Embryonic facial prominence (tissue), 1 donor: Measurements from ENCODE around the gene PNPLA5.
"Not testable (repeated sequence)": the region's sequence is repeated elsewhere in the genome, so short reads cannot be mapped to it uniquely, and the experiment has no call there.

ENCODE experiments used
- DNase-seq: peaks from one replicate; pipeline ENCODE4 v3.0.0-alpha.2; 2016; ENCODE audit errors: extremely low spot score

The PNPLA5 gene, protein sequence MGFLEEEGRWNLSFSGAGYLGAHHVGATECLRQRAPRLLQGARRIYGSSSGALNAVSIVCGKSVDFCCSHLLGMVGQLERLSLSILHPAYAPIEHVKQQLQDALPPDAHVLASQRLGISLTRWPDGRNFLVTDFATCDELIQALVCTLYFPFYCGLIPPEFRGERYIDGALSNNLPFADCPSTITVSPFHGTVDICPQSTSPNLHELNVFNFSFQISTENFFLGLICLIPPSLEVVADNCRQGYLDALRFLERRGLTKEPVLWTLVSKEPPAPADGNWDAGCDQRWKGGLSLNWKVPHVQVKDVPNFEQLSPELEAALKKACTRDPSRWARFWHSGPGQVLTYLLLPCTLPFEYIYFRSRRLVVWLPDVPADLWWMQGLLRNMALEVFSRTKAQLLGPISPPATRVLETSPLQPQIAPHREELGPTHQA

DNA sequence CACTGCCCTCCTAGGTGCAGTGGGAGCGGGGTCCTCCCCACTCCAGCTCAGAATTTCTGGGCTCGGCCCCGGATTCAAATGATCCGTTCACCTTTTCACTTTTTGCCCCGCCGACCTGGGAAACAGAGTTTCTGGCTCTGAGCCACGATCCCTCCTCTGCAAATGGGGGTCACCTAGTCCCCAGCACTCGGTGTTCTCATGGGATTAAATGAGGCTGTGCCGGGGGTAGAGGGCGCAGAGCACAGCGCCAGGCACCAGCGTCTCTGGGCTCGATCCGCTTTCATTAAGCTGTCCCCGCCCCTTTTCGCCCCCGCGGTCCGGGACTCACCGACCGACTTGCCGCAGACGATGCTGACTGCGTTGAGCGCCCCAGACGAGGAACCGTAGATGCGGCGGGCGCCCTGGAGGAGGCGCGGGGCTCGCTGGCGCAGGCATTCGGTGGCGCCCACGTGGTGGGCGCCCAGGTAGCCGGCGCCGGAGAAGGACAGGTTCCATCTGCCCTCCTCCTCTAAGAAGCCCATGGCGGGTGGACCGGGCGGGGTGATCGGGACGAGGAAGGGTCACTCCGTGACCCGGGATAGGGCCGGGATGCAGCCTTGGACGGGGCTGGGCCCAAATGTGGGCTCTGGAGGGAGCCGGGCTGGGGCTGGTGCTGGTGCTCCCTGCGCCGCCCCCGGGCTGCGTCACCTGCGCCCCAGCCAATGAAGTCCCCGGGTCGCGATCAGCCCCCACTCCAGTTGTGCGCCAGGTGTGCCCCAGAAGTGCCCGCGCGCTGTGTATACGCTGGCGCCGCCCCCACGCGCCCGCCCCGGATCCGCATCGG is at the start of gene PNPLA5:
Gene PNPLA5 (minus strand): TSS at position 654 of the 823 bp plus-strand sequence. CDS start 133 bp downstream, at position 521.
- no peak for DNase-seq

DNA sequence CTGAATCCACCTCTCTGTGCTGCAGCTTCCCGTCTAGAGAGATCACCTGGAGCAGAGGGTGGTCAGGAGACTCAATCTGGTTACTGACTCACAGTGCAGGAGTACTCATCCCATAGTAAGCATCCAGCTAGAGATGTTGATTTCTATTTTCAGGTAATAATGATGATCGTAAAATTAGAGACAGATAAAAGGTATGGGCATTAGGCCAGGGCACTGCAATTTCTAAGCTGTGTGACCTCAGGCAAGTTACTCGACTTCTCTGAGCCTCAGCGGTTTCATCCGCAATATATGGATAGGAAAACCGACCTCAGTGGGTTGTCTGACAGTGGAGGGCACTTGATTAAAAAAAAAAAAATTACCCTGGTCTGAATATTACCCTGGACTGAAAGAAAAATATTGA is 49.6 kb upstream of the PNPLA5 start:
- DNase-seq = no peak

DNA sequence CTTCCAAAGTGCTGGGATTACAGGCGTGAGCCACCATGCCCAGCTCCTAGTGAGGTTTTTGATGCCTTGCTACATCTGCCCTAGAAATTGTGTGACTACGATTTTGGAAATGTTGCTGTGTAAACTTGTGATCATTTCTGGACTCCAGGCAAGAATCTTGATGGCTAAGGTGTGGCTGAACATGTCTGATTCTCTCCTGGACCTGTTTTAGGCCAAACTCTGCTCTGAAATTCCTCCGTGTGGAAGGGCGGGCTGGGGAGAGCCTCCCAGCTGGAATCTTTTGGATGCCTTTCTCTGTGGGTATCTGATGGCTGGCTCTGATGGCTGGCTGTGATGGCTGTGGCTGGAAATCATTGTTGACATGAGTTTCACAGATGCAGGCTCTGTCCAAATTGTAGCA is 40.0 kb upstream of the PNPLA5 start:
- no peak for DNase-seq

DNA sequence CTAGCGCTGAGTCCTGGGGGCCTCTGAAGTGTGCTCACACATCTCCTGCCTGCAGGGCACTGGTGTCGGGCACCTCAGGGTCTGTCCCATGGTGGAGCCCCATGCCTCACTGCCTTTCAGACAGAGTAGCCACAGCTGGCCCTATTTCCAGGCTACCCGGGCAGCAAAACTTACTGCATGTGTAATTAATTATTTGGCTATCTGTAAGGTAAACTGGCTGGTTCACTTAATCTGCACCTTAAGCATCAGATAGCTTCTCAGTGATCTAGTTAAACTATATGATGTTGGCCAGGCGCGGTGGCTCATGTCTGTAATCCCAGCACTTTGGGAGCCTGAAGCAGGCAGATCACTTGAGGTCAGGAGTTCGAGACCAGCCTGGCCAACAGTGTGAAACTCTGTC is 37.1 kb upstream of the PNPLA5 start:
- no peak for DNase-seq

DNA sequence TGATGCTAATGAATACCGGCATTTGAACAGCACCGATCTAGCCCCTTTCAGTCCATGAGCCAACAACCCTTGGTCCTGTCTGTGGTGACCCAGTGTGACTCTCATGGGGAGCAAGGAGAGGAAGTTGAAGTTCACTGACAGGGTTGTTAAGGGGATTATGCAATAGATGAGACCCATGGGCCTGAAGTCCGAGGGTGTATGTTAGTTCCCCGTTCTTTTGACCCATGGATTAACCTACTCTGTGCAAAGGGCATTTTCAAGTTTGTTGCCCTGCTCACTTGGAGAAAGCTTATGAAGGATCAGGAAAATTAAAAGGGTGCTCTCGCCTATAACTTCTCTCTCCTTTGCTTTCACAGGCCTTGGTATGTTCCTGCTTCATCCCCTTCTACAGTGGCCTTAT is 36.7 kb upstream of the PNPLA5 start:
- DNase-seq = no peak

DNA sequence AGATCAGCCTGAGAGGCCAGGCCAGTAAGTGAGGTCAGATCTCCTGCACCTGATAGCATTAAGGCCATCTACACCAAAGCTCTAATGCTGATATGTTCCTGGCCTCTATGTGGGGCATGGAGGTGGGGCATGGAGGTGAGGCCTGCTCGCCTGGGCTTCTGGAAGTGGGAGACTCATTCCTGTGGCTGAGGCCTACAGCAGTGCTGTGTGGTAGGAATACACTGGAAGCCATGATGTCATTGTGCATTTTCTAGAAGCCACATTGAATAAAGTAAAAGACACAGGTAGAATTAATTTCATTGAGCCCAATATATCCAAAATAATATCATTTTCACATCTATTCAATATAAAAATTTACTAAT is 34.5 kb upstream of the PNPLA5 start:
- no peak for DNase-seq

DNA sequence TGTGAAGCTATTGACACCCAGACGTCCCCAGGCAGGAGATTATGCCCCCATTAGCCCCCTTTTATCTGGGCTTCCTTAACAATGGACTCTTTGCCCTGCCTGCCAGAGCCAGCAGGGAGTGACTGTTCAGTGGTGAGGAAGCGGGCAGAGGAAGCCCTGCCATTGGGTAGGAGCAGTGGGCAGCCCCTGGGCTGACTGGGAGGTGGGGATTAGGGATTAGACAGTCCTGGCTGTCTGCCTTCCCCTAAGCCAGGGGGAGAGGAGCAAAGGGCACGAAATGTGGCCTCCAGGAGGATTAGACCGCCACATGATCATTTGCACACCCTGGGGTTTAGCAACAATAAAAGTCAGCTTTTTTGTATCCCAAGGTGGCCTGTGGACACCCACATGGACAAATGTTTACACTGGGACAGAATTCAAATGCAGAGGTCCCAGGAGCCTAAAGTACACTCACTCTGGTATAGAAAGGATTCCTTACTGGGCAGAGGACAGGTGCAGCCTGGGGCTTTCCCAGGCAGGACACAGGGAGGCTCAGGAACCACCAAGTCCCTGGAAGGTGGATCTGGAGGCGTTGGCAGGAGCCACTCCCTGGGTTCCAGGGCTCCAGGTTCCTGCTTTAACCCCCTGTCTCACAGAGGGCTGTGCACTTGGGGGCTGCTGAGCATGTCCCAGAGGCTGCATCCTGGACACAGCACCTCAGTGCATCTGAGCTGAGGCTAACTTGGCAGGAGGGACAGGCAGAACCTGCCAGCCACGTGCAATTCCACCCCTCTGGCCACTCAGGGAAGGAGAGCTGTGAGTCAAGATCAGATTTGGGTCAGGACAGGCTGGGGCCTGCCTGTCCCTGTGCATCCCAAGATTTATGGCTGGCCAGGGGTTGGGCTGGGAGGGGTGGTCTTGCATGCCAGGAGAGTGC is 33.9 kb upstream of the PNPLA5 start:
- DNase-seq = no peak

DNA sequence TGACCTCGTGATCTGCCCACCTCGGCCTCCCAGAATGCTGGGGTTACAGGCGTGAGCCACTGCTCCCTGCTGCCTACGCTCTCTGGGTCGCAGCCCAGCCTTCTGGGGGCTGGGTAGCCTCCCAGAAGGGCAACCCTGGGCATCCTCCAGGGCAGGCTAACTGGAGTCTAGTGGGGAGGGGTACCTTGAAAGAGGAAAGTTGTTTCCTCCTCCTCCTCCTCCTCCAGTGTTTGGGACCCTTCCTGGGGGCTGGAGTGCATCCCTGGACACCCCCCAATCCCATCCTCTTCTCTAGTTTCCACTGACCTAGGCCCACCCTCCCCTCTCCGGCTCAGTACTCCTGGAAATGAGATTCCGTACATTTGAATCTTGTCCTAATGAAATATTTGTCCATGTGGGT is 33.1 kb upstream of the PNPLA5 start:
- DNase-seq = no peak

DNA sequence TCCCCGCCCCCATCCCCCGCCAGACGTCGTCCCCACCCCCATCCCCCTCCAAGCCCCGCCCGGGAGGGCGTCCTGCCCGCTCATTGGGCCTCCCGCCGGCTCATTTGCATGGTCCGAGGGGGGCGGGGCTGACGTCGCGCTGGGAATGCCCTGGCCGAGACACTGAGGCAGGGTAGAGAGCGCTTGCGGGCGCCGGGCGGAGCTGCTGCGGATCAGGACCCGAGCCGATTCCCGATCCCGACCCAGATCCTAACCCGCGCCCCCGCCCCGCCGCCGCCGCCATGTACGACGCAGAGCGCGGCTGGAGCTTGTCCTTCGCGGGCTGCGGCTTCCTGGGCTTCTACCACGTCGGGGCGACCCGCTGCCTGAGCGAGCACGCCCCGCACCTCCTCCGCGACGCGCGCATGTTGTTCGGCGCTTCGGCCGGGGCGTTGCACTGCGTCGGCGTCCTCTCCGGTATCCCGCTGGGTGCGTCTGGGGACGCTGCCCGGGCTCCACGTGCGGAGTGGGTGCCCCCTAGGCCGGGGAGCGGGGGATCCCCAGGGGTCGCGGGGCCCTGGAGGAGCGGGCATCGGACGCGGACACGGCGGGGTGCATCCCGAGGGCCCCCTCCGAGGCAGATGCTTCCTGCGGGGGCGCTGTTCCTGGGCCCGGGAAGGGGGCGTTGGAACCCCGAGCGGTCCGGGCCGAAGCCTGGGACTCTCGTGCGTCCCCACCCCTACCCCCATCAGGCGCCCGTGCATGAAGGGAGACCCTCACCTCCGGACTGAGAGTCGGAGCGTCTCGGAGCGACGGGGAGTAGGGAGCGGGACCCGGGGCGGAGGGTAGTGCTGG is 32.0 kb upstream of the PNPLA5 start, which contains the start of gene PNPLA3:
Gene PNPLA3 (plus strand): TSS at position 175 of the 834 bp plus-strand sequence. CDS start 107 bp downstream, at position 282.
- peak; percentile 56 for DNase-seq

DNA sequence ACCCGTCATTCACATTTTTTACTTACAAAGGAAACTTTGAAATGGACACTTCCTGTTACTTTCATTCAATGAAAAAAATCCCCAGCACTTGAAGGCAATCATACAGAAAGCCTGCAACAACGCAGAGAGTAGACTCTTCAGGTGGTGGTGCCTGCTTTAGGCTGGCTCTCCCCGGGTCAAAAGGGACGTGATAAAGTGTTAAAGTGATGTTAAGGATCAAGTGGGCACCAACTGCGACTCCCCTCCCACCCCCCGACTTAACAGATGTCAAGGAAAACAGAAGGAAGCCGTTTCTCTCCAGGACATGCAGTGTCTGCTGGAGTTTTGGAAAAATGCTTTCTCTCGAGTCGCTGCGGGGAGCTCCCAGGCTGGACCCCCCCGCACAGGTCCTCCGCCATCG is 31.4 kb upstream of the PNPLA5 start:
- DNase-seq = no peak

DNA sequence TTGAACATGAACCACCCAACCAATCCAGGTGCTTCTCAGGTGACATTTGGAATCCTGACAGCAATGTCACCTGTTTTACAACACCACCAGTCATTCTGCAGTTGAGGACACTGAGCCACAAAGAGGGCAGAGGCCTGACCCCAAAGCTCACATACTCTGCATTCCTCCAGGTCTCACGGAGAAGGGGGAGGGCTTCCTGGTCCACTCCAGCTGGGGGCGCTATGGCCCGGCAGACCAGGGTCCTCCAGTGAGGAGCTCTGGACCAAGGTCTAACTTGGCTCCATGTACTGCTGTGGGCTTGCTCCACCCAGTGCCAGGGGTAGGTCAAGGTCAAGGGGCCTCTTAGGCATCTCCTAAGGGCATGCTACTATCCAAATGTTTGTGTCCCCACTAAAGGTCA is 30.3 kb upstream of the PNPLA5 start:
- no peak for DNase-seq

DNA sequence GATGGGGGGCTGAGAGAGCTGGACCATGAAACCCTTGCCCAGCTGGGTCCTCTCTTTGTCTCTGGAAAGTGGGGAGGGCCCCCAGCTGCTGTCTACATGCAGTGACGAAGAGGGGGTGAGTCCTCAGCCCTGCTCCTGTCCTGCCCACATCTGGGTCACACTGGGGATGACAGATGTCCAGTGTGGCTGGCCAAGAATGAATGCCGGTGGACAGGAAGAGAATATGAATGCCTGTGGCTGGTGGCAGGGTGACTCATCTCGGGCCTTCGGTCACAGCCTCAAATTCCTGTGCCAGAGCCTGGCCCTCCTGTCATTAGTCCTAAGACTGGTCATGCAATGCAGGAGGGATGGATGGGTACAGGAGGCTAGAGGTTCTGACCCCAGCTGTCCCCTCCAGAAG is 29.6 kb upstream of the PNPLA5 start:
- no peak for DNase-seq

DNA sequence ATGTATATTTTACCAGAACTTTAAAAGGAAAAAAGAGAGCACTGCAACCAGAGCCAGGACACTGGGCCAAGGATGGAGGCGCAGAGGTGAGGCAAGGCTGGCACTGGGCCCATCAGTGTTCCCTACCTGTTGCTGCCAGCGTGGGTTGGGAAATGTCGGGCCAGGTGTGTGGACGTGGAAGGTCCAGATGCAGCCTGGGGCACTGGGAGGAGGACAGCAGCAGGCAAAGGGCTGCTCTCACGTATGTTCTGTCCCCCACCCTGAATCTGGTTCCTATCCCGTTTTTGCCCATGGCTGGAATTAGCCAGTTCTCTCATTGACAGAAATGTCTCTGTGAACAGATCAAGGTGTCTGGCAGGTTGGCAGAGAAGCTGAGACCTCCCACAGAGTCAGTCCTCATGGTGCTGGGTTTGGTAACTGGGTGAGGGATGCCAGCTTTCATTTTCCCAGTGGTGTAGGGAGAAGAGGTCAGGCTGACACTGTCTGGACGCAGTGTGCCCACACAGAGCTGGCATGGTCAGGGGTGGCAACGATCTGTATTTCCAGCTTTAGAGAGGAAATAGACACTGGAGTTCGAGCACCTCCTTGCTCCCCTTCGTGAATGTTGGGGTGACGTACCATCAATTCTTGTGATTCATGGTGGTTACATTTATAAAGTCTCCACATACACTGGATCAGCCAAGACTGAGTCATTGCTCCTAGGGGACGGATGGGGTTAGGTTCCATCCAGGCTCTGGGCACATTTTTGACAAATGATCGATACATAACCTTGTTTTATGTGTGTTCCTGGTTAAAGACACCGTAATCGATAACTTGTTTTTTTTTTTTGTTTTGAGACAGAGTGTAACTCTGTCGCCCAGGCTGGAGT is 27.5 kb upstream of the PNPLA5 start:
- DNase-seq = no peak

DNA sequence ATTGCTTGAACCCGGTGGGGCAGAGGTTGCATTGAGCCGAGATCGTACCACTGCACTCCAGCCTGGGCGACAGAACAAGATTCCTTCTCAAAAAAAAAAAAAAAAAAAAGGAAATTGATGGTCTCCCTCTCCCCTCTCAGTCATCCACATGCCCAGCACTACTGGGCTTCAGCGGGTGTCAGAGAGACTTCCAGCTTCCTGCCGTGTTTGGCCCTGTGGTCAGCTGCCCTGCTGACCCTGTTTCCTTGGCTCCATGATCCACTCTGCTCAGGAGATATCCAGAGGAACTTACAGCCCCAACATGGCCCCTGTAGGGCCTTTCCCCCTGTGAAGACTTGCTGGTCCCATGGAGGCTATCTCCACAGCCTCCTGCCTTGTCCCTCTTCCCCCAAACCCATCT is 25.7 kb upstream of the PNPLA5 start:
- DNase-seq = no peak

DNA sequence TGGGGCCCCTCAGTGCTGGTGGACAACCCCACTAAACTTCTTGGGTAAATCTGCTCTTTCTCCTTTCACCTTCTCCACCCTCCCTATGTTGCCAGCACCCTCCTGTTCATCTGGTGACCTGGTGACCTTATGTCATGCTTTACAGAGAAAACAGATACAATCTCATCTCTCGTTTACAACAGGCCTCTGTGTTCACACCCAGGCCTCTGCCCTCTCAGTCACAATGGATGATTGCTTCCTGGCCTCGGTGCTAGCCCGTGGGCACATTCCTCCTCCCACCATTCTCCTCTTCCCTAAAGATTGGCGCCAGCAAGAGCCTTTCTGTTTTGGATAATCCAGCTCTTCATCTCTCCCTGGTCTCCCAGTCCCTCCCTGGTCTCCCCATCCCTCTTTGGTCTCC is 19.5 kb upstream of the PNPLA5 start:
- DNase-seq = no peak

DNA sequence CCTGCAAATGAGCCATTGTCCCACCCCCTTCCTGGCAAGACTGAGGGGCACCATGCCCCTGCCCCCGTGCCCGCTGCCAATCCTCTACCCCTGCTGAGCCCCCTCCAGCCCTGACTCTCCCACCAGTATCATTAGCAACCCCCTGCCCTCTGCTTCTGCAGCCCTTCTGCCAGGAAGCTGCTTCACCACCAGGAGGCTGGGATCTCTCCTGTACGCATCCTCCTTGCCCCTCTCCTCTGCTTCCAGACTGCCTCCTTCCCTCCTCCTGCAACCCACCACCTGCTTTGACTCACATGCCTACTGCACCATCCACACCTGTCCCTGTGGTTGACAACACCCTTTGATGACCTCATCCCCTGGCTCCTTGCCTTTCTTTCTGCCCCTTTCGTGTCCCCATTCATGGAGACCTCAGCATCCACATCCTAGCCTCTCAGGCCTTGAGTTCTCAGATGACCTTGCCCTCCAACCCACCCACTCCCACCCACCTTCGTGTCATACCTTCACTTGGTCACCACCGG is 18.4 kb upstream of the PNPLA5 start:
- no peak for DNase-seq

DNA sequence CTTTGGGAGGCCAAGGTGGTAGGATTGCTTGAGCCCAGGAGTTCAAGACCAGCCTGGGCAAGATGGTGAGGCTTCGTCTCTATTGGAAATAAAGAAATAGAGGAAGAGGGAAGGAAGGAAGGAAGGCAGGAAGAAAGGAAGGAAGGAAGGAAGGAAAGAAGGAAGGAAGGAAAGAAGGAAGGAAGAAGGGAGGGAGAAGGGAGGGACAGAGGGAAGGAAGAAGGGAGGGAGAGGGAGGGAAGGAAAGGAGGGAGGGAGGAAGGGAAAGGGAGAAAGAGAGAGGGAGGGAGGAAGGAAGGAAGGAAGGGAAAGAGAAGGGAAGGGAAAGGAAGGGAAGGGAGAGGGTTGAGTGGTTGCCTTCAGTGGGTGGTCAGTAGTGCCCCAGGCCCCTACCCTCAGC is 17.9 kb upstream of the PNPLA5 start:
- DNase-seq = no peak

DNA sequence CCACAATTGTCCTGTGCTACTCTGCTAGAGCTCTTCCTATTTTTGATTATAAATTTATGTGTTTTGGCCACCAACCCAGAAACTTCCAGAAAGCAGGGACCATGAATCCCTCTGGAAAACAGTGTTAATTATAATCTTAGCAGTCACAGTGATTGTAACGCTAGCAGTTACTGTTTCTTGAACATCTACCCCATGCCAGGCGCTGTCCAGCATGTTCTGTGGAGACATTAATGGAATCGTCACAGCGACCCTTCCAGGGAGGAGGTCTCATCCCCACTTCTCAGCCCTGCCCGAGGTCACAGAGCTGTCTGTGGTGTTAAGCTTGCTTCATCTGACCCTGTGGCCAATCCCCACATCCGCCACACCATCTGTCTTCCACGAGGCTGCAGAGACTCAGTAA is 13.9 kb upstream of the PNPLA5 start:
- no peak for DNase-seq

DNA sequence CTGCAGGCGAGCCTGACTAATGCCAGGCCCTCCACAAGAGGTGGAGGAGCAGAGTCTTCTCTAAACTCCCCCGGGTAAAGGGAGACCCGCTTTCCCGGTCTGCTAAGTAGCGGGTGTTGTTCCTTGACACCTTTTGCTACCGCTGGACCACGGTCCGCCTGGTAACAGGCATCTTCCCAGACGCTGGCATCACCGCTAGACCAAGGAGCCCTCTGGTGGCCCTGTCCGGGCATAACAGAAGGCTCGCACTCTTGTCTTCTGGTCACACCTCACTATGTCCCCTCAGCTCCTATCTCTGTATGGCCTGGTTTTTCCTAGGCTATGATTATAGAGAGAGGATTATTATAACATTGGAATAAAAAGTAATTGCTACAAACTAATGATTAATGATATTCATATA is 12.6 kb upstream of the PNPLA5 start:
- not testable (repeated sequence) for DNase-seq

DNA sequence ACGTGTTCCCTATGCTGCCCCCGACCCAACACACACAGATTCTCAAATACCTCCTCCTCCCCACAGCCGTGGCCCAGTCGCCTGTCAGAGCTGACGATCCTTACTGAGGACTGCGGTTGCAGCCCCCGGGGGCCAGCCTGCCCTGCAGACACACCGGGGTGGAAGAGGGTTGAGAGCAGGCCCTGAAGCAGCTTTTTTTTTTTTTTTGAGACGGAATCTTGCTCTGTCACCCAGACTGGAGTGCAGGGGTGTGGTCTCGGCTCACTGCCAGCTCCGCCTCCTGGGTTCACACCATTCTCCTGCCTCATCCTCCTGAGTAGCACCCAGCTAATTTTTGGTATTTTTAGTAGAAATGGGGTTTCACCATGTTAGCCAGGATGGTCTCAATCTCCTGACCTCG is 11.2 kb upstream of the PNPLA5 start:
- not testable (repeated sequence) for DNase-seq
